Fibroblast of peridontal ligament (primary cell): ENCODE data around the gene LMO7.
"Not testable (repeated sequence)": the region's sequence is repeated elsewhere in the genome, so short reads cannot be mapped to it uniquely, and the experiment has no call there.

Experiments
- DNase-seq: peaks from one replicate; pipeline ENCODE4 v3.0.0-alpha.2; 2010; ENCODE audit errors: extremely low read depth

LMO7 gene

GRCh38 chr13:75743072-75743471 lies 106.9 kb downstream of the LMO7 start:
- not testable (repeated sequence) for DNase-seq

DNA sequence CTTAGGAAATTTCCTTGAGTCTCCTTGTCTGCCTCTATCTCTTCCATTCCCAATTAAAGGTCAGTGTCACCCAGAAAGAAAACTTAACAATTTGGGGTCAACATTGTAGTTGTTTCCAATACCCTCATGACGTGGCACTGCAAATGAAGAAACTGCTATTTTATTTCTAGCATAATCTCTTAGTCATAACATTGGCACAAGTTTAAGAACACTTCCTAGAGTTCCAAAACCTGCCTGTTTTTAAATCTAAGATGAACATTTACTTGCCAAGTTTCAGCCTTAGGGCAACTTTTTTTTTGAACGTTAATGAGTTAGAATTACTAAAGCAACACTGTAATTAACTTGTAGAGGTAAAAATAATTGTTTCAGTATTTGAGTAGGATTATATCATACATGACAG lies 108.0 kb downstream of the LMO7 start:
- DNase-seq = no peak

DNA sequence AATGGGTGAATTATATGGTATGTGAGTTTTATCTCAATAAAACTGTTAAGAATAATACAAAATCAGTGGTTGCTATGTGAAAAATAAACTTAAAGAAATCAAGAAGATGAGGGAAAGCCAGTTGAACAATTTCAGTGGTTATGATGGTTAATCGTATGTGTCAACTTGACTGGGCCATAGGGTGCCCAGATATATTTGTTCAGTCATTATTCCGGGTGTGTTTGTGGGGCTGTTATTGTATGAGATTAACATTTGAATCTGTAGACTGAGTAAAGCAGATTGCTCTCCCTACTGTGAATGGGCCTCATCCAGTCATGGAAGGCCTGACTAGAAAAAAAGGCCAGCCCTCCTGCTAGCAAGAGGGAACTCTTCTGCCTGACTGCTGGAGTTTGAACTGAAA lies 109.3 kb downstream of the LMO7 start:
- no peak for DNase-seq

DNA sequence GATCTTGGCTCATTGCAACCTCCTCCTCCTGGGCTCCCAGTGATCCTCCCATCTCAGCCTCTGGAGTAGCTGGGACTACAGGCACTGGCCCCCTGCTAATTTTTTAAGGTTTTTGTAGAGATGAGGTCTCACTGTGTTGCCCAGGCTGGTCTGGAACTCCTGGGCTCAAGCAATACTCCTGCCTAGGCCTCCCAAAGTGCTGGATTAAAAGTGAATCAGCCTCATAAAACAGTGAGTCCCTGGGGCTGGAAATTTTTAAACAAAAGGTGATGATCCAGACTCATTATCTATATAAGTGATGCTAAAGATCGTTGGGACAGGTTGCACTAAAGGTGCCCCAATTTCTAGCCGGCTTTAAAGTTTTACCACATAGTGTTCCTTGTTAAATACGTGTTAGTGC lies 112.7 kb downstream of the LMO7 start:
- no peak for DNase-seq

DNA sequence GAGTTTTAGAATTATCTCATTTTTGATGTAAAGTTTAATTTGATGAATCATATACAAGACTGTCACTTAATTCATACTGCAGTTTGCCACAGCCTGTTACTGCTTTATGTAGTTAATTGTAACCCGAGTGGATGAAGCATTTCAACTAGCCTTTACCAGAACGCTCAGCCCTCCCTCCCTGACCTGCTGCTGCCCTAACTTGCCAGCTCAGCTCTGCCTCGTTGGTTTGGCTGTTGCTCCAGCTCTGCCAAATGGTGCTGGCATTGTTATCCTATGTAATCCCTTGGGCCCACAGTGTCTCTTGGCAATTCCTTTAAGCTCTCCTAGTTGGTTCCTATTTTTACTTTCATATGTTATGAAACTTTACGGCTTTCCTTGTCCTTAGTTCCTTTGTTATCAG lies 113.3 kb downstream of the LMO7 start:
- peak; percentile 80 for DNase-seq

DNA sequence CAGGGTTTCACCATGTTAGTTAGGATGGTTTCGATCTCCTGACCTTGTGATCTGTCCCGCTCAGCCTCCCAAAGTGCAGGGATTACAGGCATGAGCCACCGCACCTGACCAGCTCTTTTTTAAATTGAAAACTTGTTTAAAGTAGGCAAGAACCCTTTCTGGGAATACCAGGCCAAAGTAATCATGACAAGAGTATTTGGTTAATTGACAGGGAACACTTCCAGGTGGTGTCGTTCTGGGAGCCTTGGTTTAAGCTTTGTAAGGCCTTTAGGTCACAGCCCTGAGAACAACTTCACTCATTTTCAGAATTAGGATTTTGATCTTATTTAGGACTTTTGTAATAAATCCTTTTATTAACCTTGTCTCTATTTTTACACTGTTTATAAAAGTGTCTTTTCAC lies 115.2 kb downstream of the LMO7 start:
- DNase-seq = no peak

DNA sequence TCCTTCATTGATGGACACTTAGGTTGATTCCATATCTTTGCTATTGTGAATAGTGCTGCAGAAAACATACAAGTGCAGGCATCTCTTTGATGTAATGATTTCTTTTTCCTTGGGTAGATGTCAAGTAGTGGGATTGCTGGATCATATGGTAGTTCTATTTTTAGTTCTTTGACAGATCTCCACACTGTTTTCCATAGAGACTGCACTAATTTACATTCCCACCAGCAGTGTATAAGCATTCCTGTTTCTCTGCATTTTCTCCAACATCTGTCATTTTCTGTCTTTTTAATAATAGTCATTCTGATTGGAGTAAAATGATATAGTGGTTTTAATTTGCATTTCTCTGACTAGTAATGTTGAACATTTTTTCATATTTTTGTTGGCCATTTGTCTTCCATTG lies 116.7 kb downstream of the LMO7 start:
- DNase-seq = peak; percentile 66

GRCh38 chr13:75754936-75755335 lies 118.8 kb downstream of the LMO7 start:
- no peak for DNase-seq

DNA sequence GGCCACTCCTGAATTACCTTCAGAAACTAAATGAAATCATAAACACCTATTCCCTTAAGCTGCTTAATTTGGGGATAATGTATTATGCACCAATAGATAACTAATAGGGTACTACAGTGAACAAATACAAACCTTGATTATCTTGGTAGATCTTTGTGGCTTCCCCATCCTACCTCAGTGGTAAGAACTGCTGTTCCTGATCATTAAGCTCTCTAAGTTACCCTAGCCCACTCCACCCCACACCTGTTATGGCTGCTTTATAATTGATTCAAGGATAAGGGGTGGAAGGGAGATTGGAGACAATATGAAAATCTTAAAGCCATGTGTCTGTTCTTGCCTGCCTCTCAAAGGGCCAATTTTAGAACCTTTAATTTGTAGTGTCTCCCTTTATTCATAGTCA lies 121.2 kb downstream of the LMO7 start:
- no peak for DNase-seq

DNA sequence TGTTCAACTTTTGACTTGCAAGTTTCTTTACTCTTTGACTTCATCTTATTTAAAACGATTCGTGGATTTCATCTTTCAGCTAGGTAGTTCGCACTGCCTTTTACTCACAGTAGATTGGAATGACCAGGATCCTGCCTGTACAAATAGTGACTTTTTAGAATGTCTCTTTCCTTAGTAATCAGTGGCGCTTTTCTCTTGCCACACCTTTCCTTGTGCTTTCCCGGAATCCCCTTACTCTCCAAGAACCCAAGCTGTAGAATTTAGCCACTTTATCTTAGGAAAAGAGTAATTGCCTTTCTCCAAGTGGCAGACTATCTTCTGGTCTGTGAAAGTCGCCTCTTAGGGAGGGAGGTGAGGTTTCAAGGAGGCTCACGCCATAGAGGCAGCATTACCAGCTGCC lies 123.4 kb downstream of the LMO7 start:
- DNase-seq = no peak

DNA sequence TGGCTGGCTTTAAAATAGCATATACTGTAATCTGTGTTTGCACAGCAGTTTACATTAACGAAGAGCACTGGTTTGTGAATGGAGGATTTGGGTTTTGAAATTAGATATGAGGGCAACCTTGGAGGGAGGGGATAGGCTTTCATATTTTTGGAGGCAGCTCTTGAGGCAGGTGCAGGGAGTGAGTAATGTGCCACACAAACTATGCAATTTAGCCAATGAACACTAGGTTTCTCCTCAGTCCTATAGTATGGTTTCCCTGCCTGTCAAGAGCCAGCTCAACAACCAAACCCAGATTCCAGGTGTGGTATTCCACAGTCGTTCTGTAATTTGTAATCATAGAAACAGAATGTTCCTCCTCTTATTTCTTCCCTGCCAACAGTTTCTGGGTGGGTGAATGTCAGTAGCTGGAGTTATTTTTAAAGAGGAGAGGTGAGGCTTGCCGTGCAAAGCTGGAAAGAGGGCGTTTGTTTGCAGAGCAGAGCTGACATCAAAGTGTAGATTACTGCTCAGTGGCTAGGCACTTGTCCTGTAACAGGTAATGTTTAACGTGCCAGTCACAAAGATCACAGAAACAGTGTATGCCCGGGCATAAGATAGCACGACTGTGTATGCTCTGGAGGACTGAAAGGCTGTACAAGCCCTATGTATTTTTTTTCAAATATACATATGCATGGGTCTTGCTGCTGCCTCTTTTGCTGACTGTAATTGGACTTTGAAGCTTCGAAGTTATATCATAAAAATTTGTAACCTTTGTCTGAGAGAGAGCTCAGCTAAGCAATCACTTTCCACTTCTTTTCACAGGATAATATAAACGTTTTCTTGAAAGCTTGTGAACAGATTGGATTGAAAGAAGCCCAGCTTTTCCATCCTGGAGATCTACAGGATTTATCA lies 124.2 kb downstream of the LMO7 start:
- no peak for DNase-seq

- peak; percentile 52 for DNase-seq
Observed at GRCh38 chr13:75761369-75761768, 125.2 kb downstream of the LMO7 start.

DNA sequence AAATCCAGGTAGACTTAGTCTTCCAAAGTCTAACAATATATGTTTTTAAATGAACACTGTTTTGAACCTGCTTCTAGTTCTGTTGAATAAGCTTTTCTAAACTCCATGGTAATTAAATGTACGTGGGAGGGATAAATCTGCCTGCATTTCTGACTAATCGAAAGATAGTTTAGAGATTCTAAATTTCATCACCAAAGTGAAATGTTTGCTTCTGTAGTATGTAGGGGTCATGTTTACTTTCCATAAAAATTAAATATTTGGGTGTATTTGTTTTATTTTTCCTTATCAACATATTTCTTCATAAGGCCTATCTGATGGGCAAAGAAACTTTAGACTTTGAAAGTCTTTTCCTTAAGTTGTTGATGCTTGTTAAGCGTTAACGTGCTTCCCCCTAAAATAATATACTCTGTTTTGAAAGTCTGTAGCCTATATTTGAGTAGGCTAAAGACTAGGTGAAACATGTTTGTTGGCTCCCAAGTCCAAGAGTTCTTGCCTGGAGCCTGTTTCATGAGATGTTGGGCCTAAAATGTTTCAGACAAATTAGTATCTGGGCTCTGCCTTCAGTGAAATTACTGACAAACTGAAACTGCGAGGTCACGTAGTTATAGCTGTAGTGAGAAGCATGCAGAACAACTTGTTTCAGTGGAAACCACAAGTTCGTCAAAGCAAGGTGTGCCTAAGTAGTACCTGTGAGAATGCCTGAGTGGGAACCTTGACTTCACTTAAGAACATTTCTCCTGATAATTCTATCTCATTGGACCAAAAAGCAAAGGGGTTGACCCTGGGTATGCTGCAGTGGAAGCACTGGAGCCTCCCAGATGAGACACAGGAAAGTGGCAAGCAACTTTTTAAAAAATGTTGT lies 126.2 kb downstream of the LMO7 start:
- peak; percentile 59 for DNase-seq

GRCh38 chr13:75762955-75763354 lies 126.8 kb downstream of the LMO7 start:
- no peak for DNase-seq

DNA sequence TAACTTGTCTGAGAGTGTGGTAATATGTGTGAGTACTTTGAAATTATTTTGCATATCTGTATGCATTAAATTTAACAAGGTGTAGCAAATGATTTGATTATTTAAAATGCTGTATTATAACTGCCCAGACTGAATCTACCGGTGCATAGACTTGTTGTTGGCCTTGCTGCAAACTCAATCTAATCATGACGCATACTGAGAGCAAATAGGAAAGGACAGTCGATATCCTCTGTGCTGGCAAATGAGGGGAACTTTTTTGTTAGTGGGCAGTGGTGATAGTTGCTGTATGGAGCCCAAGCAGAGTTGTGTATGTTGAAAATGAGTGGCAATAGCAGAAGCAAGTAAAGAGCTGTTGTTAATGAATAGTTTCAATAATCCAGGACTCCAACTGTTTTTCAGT lies 127.4 kb downstream of the LMO7 start:
- DNase-seq = no peak

- DNase-seq = no peak
Observed at GRCh38 chr13:75764251-75764925, 128.3 kb downstream of the LMO7 start.

- peak; percentile 34 for DNase-seq
Observed at GRCh38 chr13:75764926-75765310, 128.8 kb downstream of the LMO7 start.

DNA sequence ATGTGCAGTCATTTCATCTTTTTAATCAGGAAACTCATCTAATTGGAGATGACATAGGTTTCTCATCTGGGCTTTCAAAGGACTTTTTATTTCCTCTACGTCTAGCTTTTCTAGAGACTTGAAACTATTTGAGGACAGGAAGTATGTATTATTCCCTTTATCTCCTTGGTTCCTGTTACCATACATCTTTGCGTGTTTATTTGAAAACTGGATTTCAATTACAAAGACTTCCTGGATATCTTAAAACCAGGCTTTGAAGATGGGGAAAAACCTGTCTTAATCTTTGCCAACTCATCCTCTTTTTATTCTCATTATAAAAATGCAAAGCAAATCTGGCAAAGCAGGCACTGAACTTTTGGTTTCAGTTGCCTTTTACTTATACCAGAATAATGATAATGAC lies 130.5 kb downstream of the LMO7 start:
- DNase-seq = peak; percentile 61

- DNase-seq = peak; percentile 66
Observed at GRCh38 chr13:75769141-75769905, 133.2 kb downstream of the LMO7 start.

GRCh38 chr13:75770164-75770563 lies 134.0 kb downstream of the LMO7 start:
- no peak for DNase-seq

DNA sequence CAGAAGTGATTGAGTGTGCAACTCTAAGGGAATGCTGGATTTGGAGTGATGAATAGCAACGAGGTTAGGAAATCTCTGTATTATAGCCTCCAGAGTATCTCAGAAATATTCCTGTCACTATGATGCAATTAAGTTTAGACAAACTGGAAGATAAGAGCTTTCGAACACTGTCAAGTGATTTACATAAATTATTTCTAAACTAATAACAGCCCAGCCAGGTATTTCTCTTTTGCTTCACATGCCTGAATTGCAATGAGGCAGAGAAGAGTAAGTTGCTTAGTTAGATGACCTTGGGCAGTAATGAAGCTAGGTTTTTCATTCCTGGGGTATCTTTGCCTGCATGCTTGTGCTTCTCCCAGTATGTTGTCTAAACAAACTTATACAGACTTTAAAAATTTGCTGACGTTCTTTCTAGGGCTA lies 134.5 kb downstream of the LMO7 start:
- DNase-seq = peak; percentile 54

DNA sequence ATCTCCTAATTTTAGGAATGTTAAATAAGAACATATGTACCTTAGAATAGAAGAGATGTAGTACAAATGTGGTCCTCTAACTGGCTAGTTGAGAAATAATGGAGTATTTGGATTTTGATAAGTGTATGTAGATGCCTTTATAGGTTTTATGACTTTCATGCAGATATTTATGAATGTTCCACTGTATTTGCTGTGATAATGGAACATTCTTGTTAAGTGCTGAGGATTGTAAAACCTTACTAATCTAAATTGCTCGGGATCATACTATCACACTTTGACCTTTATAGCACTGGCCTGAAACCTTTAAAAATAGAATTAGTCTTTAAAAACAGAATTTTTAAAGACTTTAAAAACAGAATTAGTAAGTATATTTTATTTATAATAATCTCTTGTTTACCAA lies 135.1 kb downstream of the LMO7 start:
- DNase-seq = no peak
